HEK293 (cell line): Measurements from ENCODE around the gene SMIM7.

ENCODE experiments used
- BCL11A ChIP-seq: fragments of 450-650 bp; formaldehyde crosslinking; IDR thresholded peaks from 2 replicates; pipeline ENCODE4 v1.5.1; 2016; ENCODE audit warnings: low read depth, missing biosample characterization, missing genetic modification characterization
- CTCF ChIP-seq: fragments of 450-650 bp; formaldehyde crosslinking; IDR thresholded peaks from 2 replicates; pipeline ENCODE4 v1.5.1; 2016; ENCODE audit warnings: missing biosample characterization, missing genetic modification characterization
- KLF9 ChIP-seq: fragments of 450-650 bp; formaldehyde crosslinking; IDR thresholded peaks from 2 replicates; pipeline ENCODE4 v1.5.1; 2016; ENCODE audit warnings: missing biosample characterization, missing genetic modification characterization, low read depth
- ZIC2 ChIP-seq: fragments of 450-650 bp; formaldehyde crosslinking; IDR thresholded peaks from 2 replicates; pipeline ENCODE4 v1.5.1; 2016; ENCODE audit warnings: missing biosample characterization, missing genetic modification characterization
- ZNF175 ChIP-seq: fragments of 450-650 bp; formaldehyde crosslinking; IDR thresholded peaks from 2 replicates; pipeline ENCODE4 v1.5.1; 2016; ENCODE audit warnings: missing biosample characterization, missing genetic modification characterization
- ZNF2 ChIP-seq: fragments of 450-650 bp; formaldehyde crosslinking; IDR thresholded peaks from 2 replicates; pipeline ENCODE4 v1.5.1; 2016; ENCODE audit warnings: missing biosample characterization, missing genetic modification characterization
- ZNF530 ChIP-seq: fragments of 450-650 bp; formaldehyde crosslinking; IDR thresholded peaks from 2 replicates; pipeline ENCODE4 v1.5.1; 2016; ENCODE audit warnings: low read depth, missing biosample characterization, missing genetic modification characterization

- TF ChIP-seq BCL11A (tag by site-specific recombination) (no peak), KLF9 (no peak), ZNF2 (tag by site-specific recombination) (no peak), CTCF (tag by site-specific recombination) (no peak), ZIC2 (tag by site-specific recombination) (no peak), ZNF530 (no peak), ZNF175 (tag by site-specific recombination) (no peak)
These were observed 45.0 kb downstream of the SMIM7 start for GRCh38 chr19:16614941-16615340.
